ENCODE measurements around the gene LENG1.

DNA sequence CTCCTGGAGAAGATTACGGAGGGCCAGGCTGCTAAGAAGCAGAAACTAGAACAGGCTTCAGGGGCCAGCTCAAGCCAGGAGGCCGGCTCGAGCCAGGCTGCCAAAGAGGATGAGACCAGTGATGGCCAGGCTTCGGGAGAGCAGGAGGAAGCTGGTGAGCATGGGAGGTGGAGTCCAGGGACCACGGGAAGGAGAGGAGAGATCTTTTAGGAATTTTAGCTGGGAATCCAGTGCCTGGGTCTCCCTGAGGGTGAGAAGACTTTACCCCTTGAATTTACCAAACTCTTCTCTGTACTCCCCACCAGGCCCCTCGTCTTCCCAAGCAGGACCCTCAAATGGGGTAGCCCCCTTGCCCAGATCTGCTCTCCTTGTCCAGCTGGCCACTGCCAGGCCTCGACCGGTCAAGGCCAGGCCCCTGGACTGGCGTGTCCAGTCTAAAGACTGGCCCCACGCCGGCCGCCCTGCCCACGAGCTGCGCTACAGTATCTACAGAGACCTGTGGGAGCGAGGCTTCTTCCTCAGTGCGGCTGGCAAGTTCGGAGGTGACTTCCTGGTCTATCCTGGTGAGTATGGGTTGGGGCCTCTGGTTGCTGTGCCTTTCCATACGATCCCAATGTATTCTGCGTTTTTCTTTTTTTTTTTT lies 32.4 kb upstream of the LENG1 start:
- TF ChIP-seq, protein P1, sequence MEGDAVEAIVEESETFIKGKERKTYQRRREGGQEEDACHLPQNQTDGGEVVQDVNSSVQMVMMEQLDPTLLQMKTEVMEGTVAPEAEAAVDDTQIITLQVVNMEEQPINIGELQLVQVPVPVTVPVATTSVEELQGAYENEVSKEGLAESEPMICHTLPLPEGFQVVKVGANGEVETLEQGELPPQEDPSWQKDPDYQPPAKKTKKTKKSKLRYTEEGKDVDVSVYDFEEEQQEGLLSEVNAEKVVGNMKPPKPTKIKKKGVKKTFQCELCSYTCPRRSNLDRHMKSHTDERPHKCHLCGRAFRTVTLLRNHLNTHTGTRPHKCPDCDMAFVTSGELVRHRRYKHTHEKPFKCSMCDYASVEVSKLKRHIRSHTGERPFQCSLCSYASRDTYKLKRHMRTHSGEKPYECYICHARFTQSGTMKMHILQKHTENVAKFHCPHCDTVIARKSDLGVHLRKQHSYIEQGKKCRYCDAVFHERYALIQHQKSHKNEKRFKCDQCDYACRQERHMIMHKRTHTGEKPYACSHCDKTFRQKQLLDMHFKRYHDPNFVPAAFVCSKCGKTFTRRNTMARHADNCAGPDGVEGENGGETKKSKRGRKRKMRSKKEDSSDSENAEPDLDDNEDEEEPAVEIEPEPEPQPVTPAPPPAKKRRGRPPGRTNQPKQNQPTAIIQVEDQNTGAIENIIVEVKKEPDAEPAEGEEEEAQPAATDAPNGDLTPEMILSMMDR (IDR thresholded peaks at IDR 0.05; ENCODE audit: low read depth, low read length) = no peak
- TF ChIP-seq, protein P2, sequence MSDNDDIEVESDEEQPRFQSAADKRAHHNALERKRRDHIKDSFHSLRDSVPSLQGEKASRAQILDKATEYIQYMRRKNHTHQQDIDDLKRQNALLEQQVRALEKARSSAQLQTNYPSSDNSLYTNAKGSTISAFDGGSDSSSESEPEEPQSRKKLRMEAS (IDR thresholded peaks at IDR 0.05; ENCODE audit: low read depth, low read length) = no peak
- no peak for TF ChIP-seq POLR2A (IDR thresholded peaks at IDR 0.05; ENCODE audit: extremely low read depth, insufficient read length)
- TF ChIP-seq MYC (IDR thresholded peaks at IDR 0.05; ENCODE audit: low read depth, low read length) = no peak
